Lung (tissue), 12 donors: ENCODE data around the gene NARF. TPM values are rescaled to one million over a fixed set of nuclear protein-coding genes. Genes with fewer than 3 reads are reported as not detected.

Experiments used
- ATAC-seq: fragments of 200-7000 bp; cut with Tn5 transposase; one replicate; pipeline ENCODE4 v1.9.1; 2020; ENCODE audit warnings: moderate number of reproducible peaks; ENCODE audit not compliant: insufficient read depth, low FRiP score
- DNase-seq, 3 donors: peaks; one replicate each; pipeline ENCODE4 v3.0.0-alpha.2; 2013 to 2017
- H3K27ac ChIP-seq, 2 donors: one replicate each; pipeline ENCODE4 v1.5.1; 2013; ENCODE audit warnings: mild to moderate bottlenecking in 2 of 2, moderate library complexity in 2 of 2, control low read depth in 1 of 2, inconsistent platforms in 1 of 2, low read depth in 1 of 2, low read length in 1 of 2
- H3K27me3 ChIP-seq, 3 donors: one replicate each; pipeline ENCODE4 v1.5.1; 2013; ENCODE audit warnings: low read length in 2 of 3; ENCODE audit not compliant: control insufficient read depth in 3 of 3, insufficient read depth in 3 of 3
- H3K36me3 ChIP-seq, 4 donors: one replicate each; pipeline ENCODE4 v1.5.1; 2013; ENCODE audit warnings: low read length in 4 of 4, mild to moderate bottlenecking in 1 of 4, moderate library complexity in 1 of 4; ENCODE audit not compliant: control insufficient read depth in 4 of 4, insufficient read depth in 4 of 4
- H3K4me1 ChIP-seq, 5 donors: one replicate each; pipeline ENCODE4 v1.5.1; 2013; ENCODE audit warnings: low read length in 5 of 5, mild to moderate bottlenecking in 2 of 5, moderate library complexity in 1 of 5; ENCODE audit not compliant: control insufficient read depth in 5 of 5, insufficient read depth in 5 of 5
- H3K4me3 ChIP-seq: one replicate; pipeline ENCODE4 v1.5.1; 2013; ENCODE audit warnings: mild to moderate bottlenecking, control low read depth, moderate library complexity
- H3K9ac ChIP-seq, 2 donors: one replicate each; pipeline ENCODE4 v1.5.1; 2013; ENCODE audit warnings: low read length in 2 of 2, control low read depth in 1 of 2; ENCODE audit not compliant: insufficient read depth in 1 of 2
- H3K9me3 ChIP-seq, 4 donors: one replicate each; pipeline ENCODE4 v1.5.1; 2013; ENCODE audit warnings: low read length in 3 of 4, mild to moderate bottlenecking in 1 of 4, moderate library complexity in 1 of 4; ENCODE audit not compliant: control insufficient read depth in 4 of 4, insufficient read depth in 3 of 4
- WGBS, 2 donors: extraction: QIAGEN DNeasy Blood & Tissue Kit; methylation state at CpG; one replicate each; pipeline ENCODE4 v1.1.7; 2013; 5-methylcytosine and 5-hydroxymethylcytosine counted together
- polyA plus RNA-seq, 2 donors: library from polyadenylated mRNA; stranded (reverse); fragments of 200-250 nt; gene quantifications; one replicate each; pipeline ENCODE4 v1.2.1, GENCODE V29; 2013
- total RNA-seq, 2 donors: library from RNA; depleted of rRNA in 1 of 2; stranded (reverse); fragments of >200 nt in 1 of 2; gene quantifications; one replicate each; pipeline ENCODE4 v1.2.1, GENCODE V29; 2014 to 2021
- TF ChIP-seq, protein P1 (sequence below): IDR thresholded peaks from 2 replicates; pipeline ENCODE4 v1.5.1; 2012; ENCODE audit warnings: mild to moderate bottlenecking; ENCODE audit errors: control extremely low read depth, extremely low read depth
- donor health status: control.
- donor health status: control.
- donor health status: Bipolar disorder and iron deficiency.
- donor health status: healthy.
- donor health status: DM: yes; HTN: yes; CAD: no.

Gene NARF
- total and polyA plus RNA-seq, 4 donors: 54.7 to 60.1 (median 58.7) TPM

DNA sequence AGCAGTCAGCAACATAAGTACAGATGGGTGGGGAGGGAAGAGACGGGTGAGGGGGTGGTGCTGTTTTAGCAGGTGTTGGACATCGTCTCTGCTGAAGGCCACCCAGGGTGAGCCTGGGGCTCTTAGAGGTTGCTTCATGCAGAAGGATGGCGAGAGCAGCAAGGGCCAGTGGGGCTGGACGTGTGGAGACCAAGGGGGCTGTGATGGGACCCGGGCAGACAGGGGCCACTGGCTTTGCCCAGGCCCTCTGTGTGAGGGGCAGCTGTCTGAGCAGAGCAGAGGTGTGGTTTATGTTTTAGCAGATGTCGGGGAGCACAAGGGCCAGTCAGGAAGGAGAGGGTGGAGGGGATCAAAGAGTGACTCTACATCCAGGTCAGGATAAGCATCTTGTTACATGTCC, 4.8 kb downstream of the NARF start:
- no peak for DNase-seq
- peaks cover 5 to 37% (median 23%) of the 10 kb centered on the region in 4 donors for H3K36me3 ChIP-seq

DNA sequence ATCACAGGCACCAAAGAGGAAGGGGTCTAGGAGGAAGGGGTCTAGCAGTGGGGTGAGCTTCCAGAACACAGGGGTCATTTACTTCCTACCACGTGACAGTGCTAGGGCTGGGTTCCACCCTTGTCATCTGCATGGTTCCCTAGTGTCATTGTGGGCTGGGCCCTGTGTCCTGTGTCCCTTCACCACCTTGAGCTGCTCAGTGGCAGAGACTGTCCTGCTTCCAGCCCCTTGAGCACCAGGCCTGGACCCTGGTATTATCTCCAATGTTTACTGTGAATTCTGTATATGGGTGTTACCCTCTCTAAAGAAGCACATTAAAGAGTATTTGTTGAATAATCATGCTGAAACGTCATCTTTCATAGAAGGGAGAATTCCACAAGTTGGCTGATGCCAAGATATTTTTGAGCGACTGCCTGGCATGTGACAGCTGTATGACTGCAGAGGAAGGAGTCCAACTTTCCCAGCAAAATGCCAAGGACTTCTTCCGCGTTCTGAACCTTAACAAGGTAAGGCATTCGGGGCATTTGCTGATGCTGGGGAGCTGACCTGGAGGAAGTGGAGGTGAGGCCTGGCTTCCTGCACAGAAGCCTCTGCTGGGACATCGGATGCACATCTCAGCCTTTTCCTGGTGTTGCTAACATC, 5.5 kb downstream of the NARF start:
- 75 to 83% methylated on average over 7 of the region's 7 CpGs for WGBS, 2 donors
- H3K9me3 ChIP-seq: no peaks in the 10 kb centered on the region
- H3K27me3 ChIP-seq: no peaks in the 10 kb centered on the region
- ATAC-seq: no peak
- H3K4me3 ChIP-seq: no peak overlapping the region
- peaks cover 0 to 3% (median 0%) of the 10 kb centered on the region in 5 donors for H3K4me1 ChIP-seq
- TF ChIP-seq, protein P1, sequence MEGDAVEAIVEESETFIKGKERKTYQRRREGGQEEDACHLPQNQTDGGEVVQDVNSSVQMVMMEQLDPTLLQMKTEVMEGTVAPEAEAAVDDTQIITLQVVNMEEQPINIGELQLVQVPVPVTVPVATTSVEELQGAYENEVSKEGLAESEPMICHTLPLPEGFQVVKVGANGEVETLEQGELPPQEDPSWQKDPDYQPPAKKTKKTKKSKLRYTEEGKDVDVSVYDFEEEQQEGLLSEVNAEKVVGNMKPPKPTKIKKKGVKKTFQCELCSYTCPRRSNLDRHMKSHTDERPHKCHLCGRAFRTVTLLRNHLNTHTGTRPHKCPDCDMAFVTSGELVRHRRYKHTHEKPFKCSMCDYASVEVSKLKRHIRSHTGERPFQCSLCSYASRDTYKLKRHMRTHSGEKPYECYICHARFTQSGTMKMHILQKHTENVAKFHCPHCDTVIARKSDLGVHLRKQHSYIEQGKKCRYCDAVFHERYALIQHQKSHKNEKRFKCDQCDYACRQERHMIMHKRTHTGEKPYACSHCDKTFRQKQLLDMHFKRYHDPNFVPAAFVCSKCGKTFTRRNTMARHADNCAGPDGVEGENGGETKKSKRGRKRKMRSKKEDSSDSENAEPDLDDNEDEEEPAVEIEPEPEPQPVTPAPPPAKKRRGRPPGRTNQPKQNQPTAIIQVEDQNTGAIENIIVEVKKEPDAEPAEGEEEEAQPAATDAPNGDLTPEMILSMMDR: no peak
- peaks cover 10 to 39% (median 25%) of the 10 kb centered on the region in 4 donors for H3K36me3 ChIP-seq
- no peak overlapping the region for H3K9ac ChIP-seq
- no peak for DNase-seq
- H3K27ac ChIP-seq: no peak overlapping the region

More for the DNA sequence above, 4.8 kb downstream of the NARF start:
- TF ChIP-seq, protein P1: no peak
- Histone ChIP-seq H3K4me3 (no peak overlapping the region), H3K9me3 (no peaks in the 10 kb centered on the region), H3K27ac (no peak overlapping the region), H3K4me1 (peaks cover 0 to 3% (median 0%) of the 10 kb centered on the region in 5 donors), H3K27me3 (no peaks in the 10 kb centered on the region), H3K9ac (no peak overlapping the region)
- no peak for ATAC-seq
- 91 to 96% methylated on average over 6 of the region's 6 CpGs for WGBS, 2 donors

DNA sequence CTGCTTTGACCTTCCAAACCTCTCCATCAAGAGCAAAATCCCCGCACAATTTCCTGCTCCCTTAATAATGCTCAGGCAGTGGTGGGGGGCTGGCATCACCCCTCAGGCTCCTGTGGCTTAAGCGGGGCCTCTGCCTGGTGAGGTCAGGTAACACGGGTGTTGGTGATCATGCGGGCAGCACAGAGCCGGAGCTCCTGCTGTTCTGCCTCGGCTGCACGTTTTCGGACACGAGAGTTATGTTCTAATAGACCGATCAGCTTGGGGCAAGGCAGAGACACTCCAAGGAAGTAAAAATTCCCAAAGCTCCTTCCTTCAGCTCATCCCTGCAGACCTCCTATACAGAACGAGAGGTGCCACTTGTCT, 6.0 kb downstream of the NARF start:
- DNase-seq (no peak), ATAC-seq (no peak)
- 91 to 93% methylated on average over 11 of the region's 11 CpGs for WGBS, 2 donors
- Histone ChIP-seq H3K36me3 (peaks cover 13 to 39% (median 26%) of the 10 kb centered on the region in 4 donors), H3K9ac (no peak overlapping the region), H3K9me3 (no peaks in the 10 kb centered on the region), H3K4me3 (no peak overlapping the region), H3K4me1 (peaks cover 0 to 2% (median 0%) of the 10 kb centered on the region in 5 donors), H3K27me3 (no peaks in the 10 kb centered on the region), H3K27ac (no peak overlapping the region)
- TF ChIP-seq, protein P1: no peak
